ENCODE results near the gene ZNF385B.

DNA sequence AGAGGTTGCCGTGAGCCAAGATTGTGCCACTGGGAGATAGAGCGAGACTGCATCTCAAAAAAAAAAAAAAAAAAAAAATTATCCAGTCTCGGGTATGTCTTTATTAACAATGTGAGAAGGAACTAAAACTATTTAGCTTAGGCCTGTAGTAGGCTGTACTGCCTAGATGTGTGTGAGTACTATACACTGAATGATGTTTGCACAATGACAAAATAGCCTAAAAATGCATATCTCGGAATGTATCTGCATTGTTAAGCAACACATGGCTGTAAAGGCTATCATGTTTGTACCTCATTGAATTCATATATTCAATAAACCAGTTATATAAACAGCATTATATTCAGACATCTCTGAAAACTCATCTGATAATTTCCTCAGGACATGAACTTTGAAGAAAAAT is 405.6 kb downstream of the ZNF385B start:
- TF ChIP-seq, protein P1, sequence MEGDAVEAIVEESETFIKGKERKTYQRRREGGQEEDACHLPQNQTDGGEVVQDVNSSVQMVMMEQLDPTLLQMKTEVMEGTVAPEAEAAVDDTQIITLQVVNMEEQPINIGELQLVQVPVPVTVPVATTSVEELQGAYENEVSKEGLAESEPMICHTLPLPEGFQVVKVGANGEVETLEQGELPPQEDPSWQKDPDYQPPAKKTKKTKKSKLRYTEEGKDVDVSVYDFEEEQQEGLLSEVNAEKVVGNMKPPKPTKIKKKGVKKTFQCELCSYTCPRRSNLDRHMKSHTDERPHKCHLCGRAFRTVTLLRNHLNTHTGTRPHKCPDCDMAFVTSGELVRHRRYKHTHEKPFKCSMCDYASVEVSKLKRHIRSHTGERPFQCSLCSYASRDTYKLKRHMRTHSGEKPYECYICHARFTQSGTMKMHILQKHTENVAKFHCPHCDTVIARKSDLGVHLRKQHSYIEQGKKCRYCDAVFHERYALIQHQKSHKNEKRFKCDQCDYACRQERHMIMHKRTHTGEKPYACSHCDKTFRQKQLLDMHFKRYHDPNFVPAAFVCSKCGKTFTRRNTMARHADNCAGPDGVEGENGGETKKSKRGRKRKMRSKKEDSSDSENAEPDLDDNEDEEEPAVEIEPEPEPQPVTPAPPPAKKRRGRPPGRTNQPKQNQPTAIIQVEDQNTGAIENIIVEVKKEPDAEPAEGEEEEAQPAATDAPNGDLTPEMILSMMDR (IDR thresholded peaks at IDR 0.05) = no peak
- TF ChIP-seq POLR2AphosphoS5 (IDR thresholded peaks at IDR 0.05) (no peak), POLR2A (IDR thresholded peaks at IDR 0.05) (no peak)
